ENCODE data around the gene SPEM1. TPM values are rescaled to one million over a fixed set of nuclear protein-coding genes. Genes with fewer than 3 reads are reported as not detected.

SPEM1 gene
- total RNA-seq, 1 donor from 2014 or later, result not detected

- no peak for TF ChIP-seq CTCF (IDR thresholded peaks at IDR 0.05; ENCODE audit: insufficient read depth, low read length, poor library complexity, severe bottlenecking)
- Histone ChIP-seq H3K27me3 (ENCODE audit: control insufficient read depth, insufficient read depth, low read length) (no peaks in the 10 kb centered on the region), H3K4me3 (ENCODE audit: low read depth, low read length) (no peak within 1 kb of the TSS), H3K36me3 (ENCODE audit: control insufficient read depth, insufficient read depth, low read length) (no peaks in the 10 kb centered on the region)
- DNase-seq (ENCODE audit: low read depth), result no peak
Observed at GRCh38 chr17:7407485-7408251, 12.5 kb upstream of the SPEM1 start, which contains the start of gene NLGN2. NLGN2 (plus strand) TSS chr17:7407845; CDS start chr17:7408256, 411 bp downstream.

GRCh38 chr17:7408252-7408727 is 11.8 kb upstream of the SPEM1 start:
- TF ChIP-seq CTCF (IDR thresholded peaks at IDR 0.05; ENCODE audit: insufficient read depth, low read length, poor library complexity, severe bottlenecking), result no peak
- no peak overlapping the region for H3K4me3 ChIP-seq (ENCODE audit: low read depth, low read length)
- no peaks in the 10 kb centered on the region for H3K36me3 ChIP-seq (ENCODE audit: control insufficient read depth, insufficient read depth, low read length)
- no peak for DNase-seq (ENCODE audit: low read depth)
- H3K27me3 ChIP-seq (ENCODE audit: control insufficient read depth, insufficient read depth, low read length), result no peaks in the 10 kb centered on the region

DNA sequence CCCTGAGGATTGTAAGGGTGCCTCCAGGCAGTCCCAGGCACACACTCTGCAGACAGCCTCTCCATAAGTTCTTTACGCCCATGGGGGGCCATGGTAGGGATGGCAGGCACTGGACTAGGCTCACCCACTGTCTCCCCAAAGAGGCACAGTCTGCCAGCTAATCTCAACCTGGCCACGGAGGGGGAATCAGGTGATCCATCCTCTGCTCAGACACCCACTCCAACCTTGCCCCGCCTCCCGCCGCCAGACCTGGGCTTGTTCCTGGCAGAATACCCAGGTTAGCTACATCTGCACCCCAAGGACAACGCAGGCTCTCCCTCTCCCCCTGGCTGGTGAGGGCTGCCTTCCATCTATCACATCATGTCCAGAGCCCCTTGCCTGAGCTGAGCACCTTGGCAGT is 11.3 kb upstream of the SPEM1 start:
- TF ChIP-seq CTCF (IDR thresholded peaks at IDR 0.05; ENCODE audit: insufficient read depth, low read length, poor library complexity, severe bottlenecking), result no peak
- no peak for DNase-seq (ENCODE audit: low read depth)
- no peak overlapping the region for H3K4me3 ChIP-seq (ENCODE audit: low read depth, low read length)

GRCh38 chr17:7409716-7410115 is 10.4 kb upstream of the SPEM1 start:
- Histone ChIP-seq H3K27me3 (ENCODE audit: control insufficient read depth, insufficient read depth, low read length) (no peaks in the 10 kb centered on the region), H3K36me3 (ENCODE audit: control insufficient read depth, insufficient read depth, low read length) (no peaks in the 10 kb centered on the region), H3K4me3 (ENCODE audit: low read depth, low read length) (no peak overlapping the region)
- no peak for TF ChIP-seq CTCF (IDR thresholded peaks at IDR 0.05; ENCODE audit: insufficient read depth, low read length, poor library complexity, severe bottlenecking)
- DNase-seq (ENCODE audit: low read depth), result no peak

More for the DNA sequence above, 11.3 kb upstream of the SPEM1 start:
- no peaks in the 10 kb centered on the region for H3K27me3 ChIP-seq (ENCODE audit: control insufficient read depth, insufficient read depth, low read length)
- no peaks in the 10 kb centered on the region for H3K36me3 ChIP-seq (ENCODE audit: control insufficient read depth, insufficient read depth, low read length)

- Histone ChIP-seq H3K4me3 (ENCODE audit: low read depth, low read length) (no peak overlapping the region), H3K27me3 (ENCODE audit: control insufficient read depth, insufficient read depth, low read length) (no peaks in the 10 kb centered on the region), H3K36me3 (ENCODE audit: control insufficient read depth, insufficient read depth, low read length) (no peaks in the 10 kb centered on the region)
- no peak for TF ChIP-seq CTCF (IDR thresholded peaks at IDR 0.05; ENCODE audit: insufficient read depth, low read length, poor library complexity, severe bottlenecking)
- DNase-seq (ENCODE audit: low read depth), result no peak
Observed at GRCh38 chr17:7410634-7411426, 9.3 kb upstream of the SPEM1 start.

Measured in kidney epithelial cell (primary cell).